NB4 (cell line): ENCODE measurements around the gene POMGNT2.

ENCODE experiments used
- DNase-seq: peaks from one replicate; pipeline ENCODE4 v3.0.0; 2010; ENCODE audit warnings: low read depth
- H3K4me3 ChIP-seq: one replicate; pipeline ENCODE4 v1.5.1; 2011; ENCODE audit warnings: mild to moderate bottlenecking, low read depth, low read length, moderate library complexity
- MYC ChIP-seq: IDR thresholded peaks from 2 replicates; pipeline ENCODE4 v1.6.1; 2011; ENCODE audit warnings: low read depth, low read length
- POLR2A ChIP-seq: IDR thresholded peaks from 2 replicates; pipeline ENCODE4 v1.6.1; 2011; ENCODE audit warnings: mild to moderate bottlenecking; ENCODE audit not compliant: insufficient read length; ENCODE audit errors: extremely low read depth
- TF ChIP-seq, protein P1 (sequence below): IDR thresholded peaks from 2 replicates; pipeline ENCODE4 v1.6.1; 2011; ENCODE audit warnings: low read depth, low read length
- TF ChIP-seq, protein P2 (sequence below): IDR thresholded peaks from one replicate; pipeline ENCODE4 v1.5.1; 2012; ENCODE audit warnings: low read depth, low read length

POMGNT2 gene

DNA sequence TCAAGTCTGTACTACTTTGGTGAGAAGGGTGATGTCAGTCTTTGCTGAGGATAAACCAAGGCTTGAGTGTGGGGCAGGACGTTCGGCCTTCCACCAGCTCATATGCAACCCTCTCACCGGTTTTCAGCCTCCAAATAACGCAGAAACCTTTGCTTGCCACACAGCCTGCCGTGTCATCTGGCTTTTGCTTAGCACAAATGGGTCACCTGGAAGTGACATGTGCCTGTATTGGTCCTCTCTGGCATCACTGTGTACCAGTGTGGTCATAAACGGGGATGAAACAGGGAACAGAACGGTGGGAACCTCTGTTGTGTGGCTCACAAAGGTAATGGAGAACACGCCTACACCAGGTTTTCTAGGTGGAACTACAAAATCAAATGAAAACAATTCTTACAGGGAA lies 7.1 kb downstream of the POMGNT2 start:
- no peak for TF ChIP-seq POLR2A
- no peak overlapping the region for H3K4me3 ChIP-seq
- no peak for DNase-seq

DNA sequence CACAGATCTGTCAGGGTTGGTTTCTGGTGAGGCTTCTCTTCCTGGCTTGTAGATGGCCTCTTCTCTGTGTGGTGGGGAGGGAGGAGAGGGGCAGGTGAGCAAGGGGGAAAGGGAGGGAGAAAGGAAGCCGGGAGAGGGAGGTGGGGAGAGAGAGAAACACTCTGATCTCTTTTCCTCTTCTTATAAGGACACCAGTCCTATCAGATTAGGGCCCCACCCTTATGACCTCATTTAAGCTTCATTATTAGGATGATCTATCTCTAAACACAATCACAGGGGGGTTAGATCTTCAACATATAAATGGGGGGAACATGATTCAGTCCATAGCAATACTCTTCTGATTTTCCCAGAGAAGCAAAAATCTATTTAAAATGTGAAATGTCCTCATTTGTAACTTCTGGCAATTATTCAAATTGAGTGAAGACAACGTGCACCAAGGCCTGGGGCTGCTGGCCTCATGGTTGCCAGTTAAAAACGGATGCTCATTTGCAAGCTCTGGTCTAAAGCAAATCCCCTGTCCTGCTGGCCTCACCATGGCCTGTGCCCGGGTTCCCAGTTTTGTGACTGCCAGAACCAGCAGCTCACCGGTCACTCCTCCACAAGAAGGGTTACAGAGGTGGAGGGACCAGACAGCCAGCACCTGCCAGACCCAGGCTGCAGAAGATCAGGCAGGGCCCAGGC lies 8.3 kb downstream of the POMGNT2 start:
- TF ChIP-seq, protein P1, sequence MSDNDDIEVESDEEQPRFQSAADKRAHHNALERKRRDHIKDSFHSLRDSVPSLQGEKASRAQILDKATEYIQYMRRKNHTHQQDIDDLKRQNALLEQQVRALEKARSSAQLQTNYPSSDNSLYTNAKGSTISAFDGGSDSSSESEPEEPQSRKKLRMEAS, result no peak
- no peak for TF ChIP-seq MYC
- TF ChIP-seq POLR2A, result no peak
- TF ChIP-seq, protein P2, sequence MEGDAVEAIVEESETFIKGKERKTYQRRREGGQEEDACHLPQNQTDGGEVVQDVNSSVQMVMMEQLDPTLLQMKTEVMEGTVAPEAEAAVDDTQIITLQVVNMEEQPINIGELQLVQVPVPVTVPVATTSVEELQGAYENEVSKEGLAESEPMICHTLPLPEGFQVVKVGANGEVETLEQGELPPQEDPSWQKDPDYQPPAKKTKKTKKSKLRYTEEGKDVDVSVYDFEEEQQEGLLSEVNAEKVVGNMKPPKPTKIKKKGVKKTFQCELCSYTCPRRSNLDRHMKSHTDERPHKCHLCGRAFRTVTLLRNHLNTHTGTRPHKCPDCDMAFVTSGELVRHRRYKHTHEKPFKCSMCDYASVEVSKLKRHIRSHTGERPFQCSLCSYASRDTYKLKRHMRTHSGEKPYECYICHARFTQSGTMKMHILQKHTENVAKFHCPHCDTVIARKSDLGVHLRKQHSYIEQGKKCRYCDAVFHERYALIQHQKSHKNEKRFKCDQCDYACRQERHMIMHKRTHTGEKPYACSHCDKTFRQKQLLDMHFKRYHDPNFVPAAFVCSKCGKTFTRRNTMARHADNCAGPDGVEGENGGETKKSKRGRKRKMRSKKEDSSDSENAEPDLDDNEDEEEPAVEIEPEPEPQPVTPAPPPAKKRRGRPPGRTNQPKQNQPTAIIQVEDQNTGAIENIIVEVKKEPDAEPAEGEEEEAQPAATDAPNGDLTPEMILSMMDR, result no peak
- no peak for DNase-seq
- no peak overlapping the region for H3K4me3 ChIP-seq

DNA sequence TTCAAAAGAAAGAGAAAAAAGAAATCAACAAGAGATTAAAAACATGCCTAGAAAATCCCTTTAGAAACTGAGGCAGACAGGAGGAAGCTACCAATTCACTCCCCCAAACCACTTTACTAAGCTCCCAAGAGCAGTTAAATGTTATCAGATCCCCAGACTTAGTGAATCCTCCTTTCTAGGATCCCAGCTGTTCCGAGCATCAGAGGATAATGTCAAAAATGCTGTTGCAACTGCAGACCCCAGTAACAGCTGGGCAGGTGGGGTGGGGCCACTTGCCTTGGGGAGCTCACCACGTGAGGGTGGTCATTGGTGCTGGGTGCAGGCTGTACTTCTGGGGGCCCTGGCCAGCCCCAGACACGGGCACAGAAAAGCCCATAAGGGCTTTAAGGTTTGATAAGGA lies 9.1 kb downstream of the POMGNT2 start:
- no peak for DNase-seq
- TF ChIP-seq MYC (no peak), POLR2A (no peak)
- TF ChIP-seq, protein P2, result no peak
- TF ChIP-seq, protein P1, result no peak
- no peak overlapping the region for H3K4me3 ChIP-seq

DNA sequence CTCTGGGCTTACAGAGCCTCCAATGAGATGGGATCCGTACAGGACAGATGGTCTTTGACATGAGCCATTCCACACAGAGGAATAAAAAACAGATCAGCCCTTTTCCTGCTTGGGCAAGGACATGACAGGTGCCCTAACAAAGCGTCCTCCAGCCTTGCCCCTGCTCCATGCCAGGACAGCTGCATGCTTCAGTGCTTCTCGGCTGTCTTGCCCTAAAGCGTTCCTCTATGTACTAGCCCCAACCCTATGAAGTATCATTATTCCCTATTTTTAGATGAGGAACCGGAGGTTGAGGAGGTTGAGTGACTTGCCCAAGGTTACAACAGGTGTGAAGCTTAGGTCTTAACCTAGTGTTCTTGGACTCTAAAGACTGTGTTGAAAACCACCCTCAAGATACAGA lies 10.5 kb downstream of the POMGNT2 start:
- no peak for DNase-seq
- TF ChIP-seq, protein P1, result no peak
- TF ChIP-seq POLR2A (no peak), MYC (no peak)
- TF ChIP-seq, protein P2, result no peak
- H3K4me3 ChIP-seq, result no peak overlapping the region

DNA sequence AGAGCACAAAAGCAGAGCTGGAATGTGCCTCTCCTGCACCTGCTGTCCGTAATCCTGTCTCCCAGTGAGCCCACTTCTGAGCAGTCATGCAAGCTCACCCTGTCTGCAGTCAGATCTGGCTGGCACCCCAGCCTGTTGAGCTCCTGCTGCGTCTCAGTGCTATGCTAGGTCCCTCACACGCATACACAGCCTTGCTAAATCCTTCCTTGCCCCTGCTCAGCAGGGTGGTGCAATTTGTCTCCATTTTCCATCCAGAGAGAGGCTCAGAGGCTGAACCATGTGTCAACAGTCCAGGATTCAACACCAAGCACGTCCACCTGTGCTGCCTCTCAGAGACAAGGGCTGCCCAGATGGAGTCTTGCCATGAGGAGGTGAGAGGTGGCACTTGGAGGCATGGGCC lies 11.0 kb downstream of the POMGNT2 start:
- TF ChIP-seq POLR2A, result no peak
- no peak for TF ChIP-seq MYC
- TF ChIP-seq, protein P1, result no peak
- TF ChIP-seq, protein P2, result no peak
- no peak for DNase-seq
- no peak overlapping the region for H3K4me3 ChIP-seq

DNA sequence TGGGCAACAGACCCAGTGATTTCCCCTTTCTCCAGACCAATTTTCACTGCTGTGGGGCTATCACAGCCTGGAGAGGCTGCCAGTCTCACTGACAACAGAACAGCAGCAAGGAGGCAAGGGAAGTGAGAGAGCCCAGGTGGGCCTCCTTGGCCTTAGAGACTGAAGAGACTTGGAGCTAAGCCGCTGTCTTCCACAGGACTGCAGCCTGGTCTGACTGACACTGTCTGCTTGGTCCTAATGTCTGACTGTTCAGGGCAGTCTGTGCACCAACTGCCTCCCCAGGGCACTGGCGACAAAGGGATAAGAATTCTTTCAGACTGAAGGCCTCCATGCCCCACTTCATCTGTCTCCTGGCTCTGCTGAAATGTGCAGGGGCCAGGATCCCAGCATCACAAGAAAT lies 11.5 kb downstream of the POMGNT2 start:
- no peak overlapping the region for H3K4me3 ChIP-seq
- TF ChIP-seq, protein P2, result no peak
- TF ChIP-seq, protein P1, result no peak
- TF ChIP-seq MYC (no peak), POLR2A (no peak)
- DNase-seq, result no peak
